Ascending aorta (tissue), 2 donors: Measurements from ENCODE around the gene CABLES1. TPM values are rescaled to one million over a fixed set of nuclear protein-coding genes. Genes with fewer than 3 reads are reported as not detected.

Experiments used
- DNase-seq, 2 donors: peaks; one replicate each; pipeline ENCODE4 v3.0.0-alpha.2; 2019; ENCODE audit warnings: low spot score in 2 of 2
- H3K27ac ChIP-seq, 2 donors: fragments of 200-600 bp; sonication (generic); one replicate each; pipeline ENCODE4 v1.5.1; 2016 to 2017; ENCODE audit warnings: mild to moderate bottlenecking in 1 of 2
- H3K27me3 ChIP-seq: fragments of 200-600 bp; sonication (generic); one replicate; pipeline ENCODE4 v1.5.1; 2017
- H3K36me3 ChIP-seq, 2 donors: fragments of 200-600 bp; sonication (generic); one replicate each; pipeline ENCODE4 v1.5.1; 2016
- H3K4me1 ChIP-seq, 2 donors: fragments of 200-600 bp; sonication (generic); one replicate each; pipeline ENCODE4 v1.5.1; 2016 to 2017; ENCODE audit warnings: mild to moderate bottlenecking in 1 of 2
- H3K4me3 ChIP-seq, 2 donors: fragments of 200-600 bp; sonication (generic); one replicate each; pipeline ENCODE4 v1.5.1; 2016 to 2017; ENCODE audit warnings: mild to moderate bottlenecking in 1 of 2
- H3K9me3 ChIP-seq, 2 donors: fragments of 200-600 bp; sonication (generic); one replicate each; pipeline ENCODE4 v1.5.1; 2016
- CTCF ChIP-seq, 3 experiments: fragments of 200-600 bp in 2 of 3; fragments of 450-650 bp in 1 of 3; sonication (generic) in 2 of 3; IDR thresholded peaks; one replicate each; pipeline ENCODE4 v1.5.1; 2016 to 2019; ENCODE audit warnings: antibody characterized with exemption in 3 of 3, mild to moderate bottlenecking in 1 of 3, moderate library complexity in 1 of 3
- intact Hi-C: fragments of 100-400 bp; cut with DNase I; formaldehyde crosslinking; loops from one replicate; pipeline ENCODE4 v1.15.1; 2023
- total RNA-seq: library from RNA; depleted of rRNA; stranded (reverse); fragments of >200 nt; gene quantifications from one replicate; pipeline ENCODE4 v1.1.0, GENCODE V29; 2016

CABLES1 gene
- total RNA-seq, 1 donor from 2014 or later = 5.4 TPM

GRCh38 chr18:23146861-23147469 is 11.7 kb downstream of the CABLES1 start:
- Histone ChIP-seq H3K27ac (peak overlapping the region; percentile 37 to 54), H3K27me3 (no peaks in the 10 kb centered on the region), H3K4me1 (peaks cover 9 to 32% of the 10 kb centered on the region in 2 donors), H3K4me3 (peak overlapping the region in 1 of 2 donors; percentile 29), H3K36me3 (no peaks in the 10 kb centered on the region), H3K9me3 (no peaks in the 10 kb centered on the region)
- intact Hi-C loops = no loop called here
- no peak for TF ChIP-seq CTCF (IDR thresholded peaks at IDR 0.05)
- no peak for DNase-seq

DNA sequence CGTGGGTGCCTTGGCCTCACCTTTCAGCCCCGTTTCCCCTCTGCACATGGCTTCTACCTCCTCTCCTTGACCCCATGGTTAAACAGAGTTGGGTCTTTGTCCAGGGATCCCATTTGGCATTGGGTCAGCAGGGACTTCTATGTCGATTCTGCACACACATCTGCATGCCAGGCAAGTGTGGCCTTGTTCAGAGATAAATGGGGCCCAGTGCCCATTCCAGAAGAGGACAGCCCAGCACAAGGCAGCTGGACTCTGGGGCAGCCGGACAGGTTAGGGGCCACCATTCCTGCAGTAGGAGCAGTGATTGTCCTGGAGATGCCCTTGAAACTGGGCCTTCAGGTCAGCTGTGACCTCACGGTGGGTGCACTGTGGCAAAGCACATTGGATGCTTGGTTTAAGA is 13.1 kb downstream of the CABLES1 start:
- TF ChIP-seq CTCF (IDR thresholded peaks at IDR 0.05) = no peak
- peaks cover 4 to 23% of the 10 kb centered on the region in 2 donors for H3K4me1 ChIP-seq
- intact Hi-C loops = no loop called here
- H3K27me3 ChIP-seq = no peaks in the 10 kb centered on the region
- no peaks in the 10 kb centered on the region for H3K36me3 ChIP-seq
- no peak for DNase-seq
- H3K9me3 ChIP-seq = no peaks in the 10 kb centered on the region
- no peak overlapping the region for H3K27ac ChIP-seq
- H3K4me3 ChIP-seq = no peak overlapping the region

GRCh38 chr18:23149570-23149969 is 14.3 kb downstream of the CABLES1 start:
- TF ChIP-seq CTCF (IDR thresholded peaks at IDR 0.05) = no peak
- Histone ChIP-seq H3K36me3 (no peaks in the 10 kb centered on the region), H3K4me3 (no peak overlapping the region), H3K9me3 (no peaks in the 10 kb centered on the region), H3K27ac (no peak overlapping the region), H3K4me1 (peaks cover 0 to 12% of the 10 kb centered on the region in 2 donors), H3K27me3 (no peaks in the 10 kb centered on the region)
- DNase-seq = no peak
- intact Hi-C loops = no loop called here

- H3K4me1 ChIP-seq = peaks cover 0 to 19% of the 10 kb centered on the region in 2 donors
- no peak for DNase-seq
- no peaks in the 10 kb centered on the region for H3K27me3 ChIP-seq
- no peaks in the 10 kb centered on the region for H3K36me3 ChIP-seq
- H3K4me3 ChIP-seq = no peak overlapping the region
- no peaks in the 10 kb centered on the region for H3K9me3 ChIP-seq
- intact Hi-C loops = no loop called here
- H3K27ac ChIP-seq = no peak overlapping the region
- no peak for TF ChIP-seq CTCF (IDR thresholded peaks at IDR 0.05)
Measured at GRCh38 chr18:23151414-23152099, 16.3 kb downstream of the CABLES1 start.

DNA sequence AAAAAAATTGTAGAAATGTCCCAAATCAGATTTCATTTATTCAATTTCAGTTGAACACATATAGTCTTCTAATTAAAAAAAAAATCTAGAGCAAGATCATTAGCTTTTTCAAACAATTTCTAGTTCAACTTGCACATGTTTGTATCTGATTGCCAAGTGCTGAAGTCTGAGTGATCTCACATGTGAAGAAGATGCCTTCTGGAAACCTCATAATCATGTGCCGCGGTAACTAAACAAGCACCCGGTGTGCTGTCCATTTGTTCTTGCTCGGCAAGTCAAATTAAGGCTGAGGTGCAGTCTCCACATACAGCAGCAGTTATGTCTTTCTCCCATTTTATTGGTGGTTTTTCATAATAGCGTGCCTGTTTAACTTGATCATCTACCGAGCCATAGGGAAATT is 18.7 kb downstream of the CABLES1 start:
- peak overlapping the region in 1 of 2 donors; percentile 36 for H3K27ac ChIP-seq
- DNase-seq = no peak
- TF ChIP-seq CTCF (IDR thresholded peaks at IDR 0.05) = no peak
- no peaks in the 10 kb centered on the region for H3K9me3 ChIP-seq
- H3K4me3 ChIP-seq = no peak overlapping the region
- H3K27me3 ChIP-seq = no peaks in the 10 kb centered on the region
- intact Hi-C loops = no loop called here
- H3K36me3 ChIP-seq = no peaks in the 10 kb centered on the region
- peaks cover 0 to 13% of the 10 kb centered on the region in 2 donors for H3K4me1 ChIP-seq
